A673 (cell line): ENCODE results near the gene DTNA.

Experiments used
- EZH2 ChIP-seq: fragments of 200-600 bp; sonication (generic); IDR thresholded peaks from 2 replicates; pipeline ENCODE4 v1.6.1; 2017; ENCODE audit warnings: borderline replicate concordance, low read depth, mild to moderate bottlenecking, mixed read lengths, antibody characterized with exemption, low read length; ENCODE audit not compliant: poor library complexity, severe bottlenecking
- TF ChIP-seq, protein P1 (sequence below): fragments of 300-800, 200-600 bp; sonication (generic); conservative IDR thresholded peaks from 2 replicates; pipeline ENCODE4 v1.5.1; 2017; ENCODE audit warnings: low read depth, mild to moderate bottlenecking, antibody characterized with exemption, low read length, moderate library complexity, mixed read lengths

DNA sequence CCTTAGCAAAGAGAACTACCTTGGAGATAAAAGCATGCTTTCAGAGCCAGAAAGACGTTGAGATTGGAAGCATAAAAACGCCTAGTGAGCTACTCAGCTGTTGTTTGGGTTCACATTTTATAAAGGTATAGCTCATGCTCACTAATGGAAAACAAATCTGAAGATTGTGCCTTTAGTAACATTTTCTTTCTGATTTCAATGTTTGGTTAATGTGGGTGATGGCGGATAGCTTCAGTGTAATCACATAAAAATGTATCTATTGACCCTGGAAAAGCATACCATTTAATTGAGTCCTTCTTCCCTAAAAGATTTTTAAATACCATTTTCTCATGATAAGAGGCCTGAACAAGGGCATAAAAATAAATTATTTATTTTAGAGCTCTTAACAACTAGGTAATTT, 73.4 kb downstream of the DTNA start:
- TF ChIP-seq, protein P1, sequence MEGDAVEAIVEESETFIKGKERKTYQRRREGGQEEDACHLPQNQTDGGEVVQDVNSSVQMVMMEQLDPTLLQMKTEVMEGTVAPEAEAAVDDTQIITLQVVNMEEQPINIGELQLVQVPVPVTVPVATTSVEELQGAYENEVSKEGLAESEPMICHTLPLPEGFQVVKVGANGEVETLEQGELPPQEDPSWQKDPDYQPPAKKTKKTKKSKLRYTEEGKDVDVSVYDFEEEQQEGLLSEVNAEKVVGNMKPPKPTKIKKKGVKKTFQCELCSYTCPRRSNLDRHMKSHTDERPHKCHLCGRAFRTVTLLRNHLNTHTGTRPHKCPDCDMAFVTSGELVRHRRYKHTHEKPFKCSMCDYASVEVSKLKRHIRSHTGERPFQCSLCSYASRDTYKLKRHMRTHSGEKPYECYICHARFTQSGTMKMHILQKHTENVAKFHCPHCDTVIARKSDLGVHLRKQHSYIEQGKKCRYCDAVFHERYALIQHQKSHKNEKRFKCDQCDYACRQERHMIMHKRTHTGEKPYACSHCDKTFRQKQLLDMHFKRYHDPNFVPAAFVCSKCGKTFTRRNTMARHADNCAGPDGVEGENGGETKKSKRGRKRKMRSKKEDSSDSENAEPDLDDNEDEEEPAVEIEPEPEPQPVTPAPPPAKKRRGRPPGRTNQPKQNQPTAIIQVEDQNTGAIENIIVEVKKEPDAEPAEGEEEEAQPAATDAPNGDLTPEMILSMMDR: no peak
- TF ChIP-seq EZH2: no peak
